ENCODE data around the gene VDR. TPM values are rescaled to one million over a fixed set of nuclear protein-coding genes. Genes with fewer than 3 reads are reported as not detected.

Gene VDR
- total RNA-seq, 4 donors from 2014 or later = 62.3 to 191 (median 117) TPM

DNA sequence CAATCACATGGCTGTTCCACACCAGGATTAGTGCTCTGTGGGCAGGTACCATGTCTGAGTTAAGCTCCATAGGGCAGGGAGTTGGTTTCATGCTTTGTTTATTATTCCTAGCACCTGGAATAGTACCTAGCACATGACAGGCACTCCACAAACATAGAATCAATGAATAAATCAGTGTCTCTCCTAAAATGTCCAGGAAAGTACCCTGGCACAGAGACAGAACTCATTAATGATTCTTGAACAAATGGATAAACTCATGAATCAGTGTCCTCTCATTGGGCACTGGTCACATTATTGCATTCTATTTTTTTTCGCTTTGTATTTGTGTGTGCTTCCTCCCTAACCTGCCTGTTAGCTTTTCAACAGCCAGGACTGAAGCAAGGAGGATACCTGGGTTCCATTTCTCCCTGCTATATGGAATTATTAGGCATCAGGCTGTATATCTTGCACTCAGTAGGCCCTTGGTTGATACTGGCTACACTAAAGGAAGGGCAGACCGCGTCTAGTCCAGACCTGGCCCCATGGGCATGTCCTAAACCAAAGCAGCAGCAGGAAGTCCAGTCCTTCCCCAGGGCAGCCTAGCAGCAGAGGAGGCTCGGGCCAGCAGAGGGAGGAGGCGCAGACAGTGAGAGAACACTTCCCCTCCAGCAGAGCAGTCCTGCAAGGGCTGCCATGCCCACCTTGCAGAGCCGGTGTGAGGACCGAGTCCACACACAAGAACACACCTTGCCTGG, 103.5 kb downstream of the VDR start:
- peaks cover 0 to 8% (median 0%) of the 10 kb centered on the region in 4 donors for H3K36me3 ChIP-seq
- peaks cover 55 to 73% (median 69%) of the 10 kb centered on the region in 4 donors for H3K4me1 ChIP-seq
- no peak overlapping the region for H3K4me3 ChIP-seq
- peak overlapping the region; percentile 53 to 97 (median 82) for H3K27ac ChIP-seq
- intact Hi-C loops (cut with DNase I; ENCODE audit: low total_unique reads) (no loop called here), in situ Hi-C loops (cut with MboI; ENCODE audit: low pct_ligation_motif_present in 1 of 4, low pct_unique_long_range_greater_than_20kb in 1 of 4, low sequenced_read_pairs in 3 of 4) (no loop called here)
- TF ChIP-seq POLR2A (IDR thresholded peaks at IDR 0.05) = no peak
- TF ChIP-seq EP300 (IDR thresholded peaks at IDR 0.05; ENCODE audit: low read depth) = no peak
- TF ChIP-seq, protein P1, sequence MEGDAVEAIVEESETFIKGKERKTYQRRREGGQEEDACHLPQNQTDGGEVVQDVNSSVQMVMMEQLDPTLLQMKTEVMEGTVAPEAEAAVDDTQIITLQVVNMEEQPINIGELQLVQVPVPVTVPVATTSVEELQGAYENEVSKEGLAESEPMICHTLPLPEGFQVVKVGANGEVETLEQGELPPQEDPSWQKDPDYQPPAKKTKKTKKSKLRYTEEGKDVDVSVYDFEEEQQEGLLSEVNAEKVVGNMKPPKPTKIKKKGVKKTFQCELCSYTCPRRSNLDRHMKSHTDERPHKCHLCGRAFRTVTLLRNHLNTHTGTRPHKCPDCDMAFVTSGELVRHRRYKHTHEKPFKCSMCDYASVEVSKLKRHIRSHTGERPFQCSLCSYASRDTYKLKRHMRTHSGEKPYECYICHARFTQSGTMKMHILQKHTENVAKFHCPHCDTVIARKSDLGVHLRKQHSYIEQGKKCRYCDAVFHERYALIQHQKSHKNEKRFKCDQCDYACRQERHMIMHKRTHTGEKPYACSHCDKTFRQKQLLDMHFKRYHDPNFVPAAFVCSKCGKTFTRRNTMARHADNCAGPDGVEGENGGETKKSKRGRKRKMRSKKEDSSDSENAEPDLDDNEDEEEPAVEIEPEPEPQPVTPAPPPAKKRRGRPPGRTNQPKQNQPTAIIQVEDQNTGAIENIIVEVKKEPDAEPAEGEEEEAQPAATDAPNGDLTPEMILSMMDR (IDR thresholded peaks at IDR 0.05) = no peak
- TF ChIP-seq POLR2AphosphoS5 (IDR thresholded peaks at IDR 0.05) = no peak
- WGBS, 2 donors (ENCODE audit: low coverage in 1 of 2) = 79% methylated on average over 7 of the region's 7 CpGs; no CpG with 5 or more reads in 1 of the 2 donors
- no peak for DNase-seq
- no peaks in the 10 kb centered on the region for H3K9me3 ChIP-seq
- no peaks in the 10 kb centered on the region for H3K27me3 ChIP-seq

DNA sequence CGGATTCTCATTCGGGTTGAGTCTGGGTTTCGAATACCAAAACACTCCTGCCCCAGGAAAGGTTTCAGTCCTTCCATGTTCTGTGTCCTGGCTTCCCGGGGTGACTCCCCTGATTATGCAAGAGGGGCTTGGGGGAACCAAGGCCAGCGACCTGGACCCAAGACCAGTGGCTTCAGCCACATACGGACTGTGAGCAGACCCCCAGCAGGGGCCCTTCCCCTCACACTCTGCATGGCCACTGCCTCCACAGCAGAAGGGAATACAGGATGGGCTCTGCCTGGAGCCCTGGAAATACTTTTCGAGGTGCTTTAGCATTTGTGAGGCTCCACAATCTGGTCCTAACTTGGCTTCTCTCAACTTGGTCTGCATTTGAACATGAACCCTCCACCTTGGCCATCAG, 104.2 kb downstream of the VDR start:
- H3K27me3 ChIP-seq = no peaks in the 10 kb centered on the region
- peak overlapping the region; percentile 8 to 97 (median 44) for H3K27ac ChIP-seq
- no peak for TF ChIP-seq POLR2AphosphoS5 (IDR thresholded peaks at IDR 0.05)
- TF ChIP-seq POLR2A (IDR thresholded peaks at IDR 0.05) = no peak
- TF ChIP-seq EP300 (IDR thresholded peaks at IDR 0.05; ENCODE audit: low read depth) = no peak
- TF ChIP-seq, protein P1 (IDR thresholded peaks at IDR 0.05) = no peak
- no peak for DNase-seq
- in situ Hi-C loops (cut with MboI; ENCODE audit: low pct_ligation_motif_present in 1 of 4, low pct_unique_long_range_greater_than_20kb in 1 of 4, low sequenced_read_pairs in 3 of 4) (no loop called here), intact Hi-C loops (cut with DNase I; ENCODE audit: low total_unique reads) (no loop called here)
- no peaks in the 10 kb centered on the region for H3K9me3 ChIP-seq
- H3K36me3 ChIP-seq = peaks cover 0 to 13% (median 3%) of the 10 kb centered on the region in 4 donors
- H3K4me1 ChIP-seq = peaks cover 54 to 65% (median 61%) of the 10 kb centered on the region in 4 donors
- H3K4me3 ChIP-seq = no peak overlapping the region
- WGBS, 2 donors (ENCODE audit: low coverage in 1 of 2) = 97% methylated on average over 7 of the region's 7 CpGs; no CpG with 5 or more reads in 1 of the 2 donors

DNA sequence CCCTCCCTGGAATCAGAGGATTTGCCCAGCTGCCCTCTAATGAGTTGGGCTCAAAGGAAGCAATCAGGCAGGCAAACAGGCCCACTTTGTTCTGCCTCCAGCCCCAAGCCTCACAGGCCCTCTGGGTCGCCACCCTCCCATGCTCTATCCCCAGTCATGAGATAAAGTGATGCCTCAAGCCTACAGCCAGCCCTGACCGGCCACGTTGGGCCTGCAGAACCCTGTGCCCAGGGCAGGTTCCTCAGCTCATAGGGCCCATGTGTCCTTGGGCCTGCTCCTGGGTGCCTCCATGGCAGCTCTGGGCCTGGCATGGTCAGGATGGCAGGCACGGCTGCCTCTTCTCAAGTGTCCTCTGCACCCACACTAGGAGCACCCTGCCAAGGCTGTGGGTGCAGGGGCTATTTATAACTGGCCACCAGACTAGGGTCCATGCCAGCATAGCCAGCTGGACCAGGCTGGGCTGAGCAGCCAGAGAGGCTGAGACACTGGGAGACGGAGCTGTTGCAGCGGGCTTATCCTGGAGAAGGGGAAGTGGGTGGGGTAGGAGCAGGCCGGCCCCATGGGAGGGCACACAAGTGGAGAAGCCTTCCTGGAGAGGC, 105.3 kb downstream of the VDR start:
- Histone ChIP-seq H3K27ac (peak overlapping the region; percentile 17 to 72 (median 42)), H3K36me3 (peaks cover 0 to 17% (median 6%) of the 10 kb centered on the region in 4 donors), H3K27me3 (no peaks in the 10 kb centered on the region), H3K4me1 (peaks cover 46 to 54% (median 51%) of the 10 kb centered on the region in 4 donors), H3K4me3 (no peak overlapping the region), H3K9me3 (no peaks in the 10 kb centered on the region)
- no peak for TF ChIP-seq POLR2A (IDR thresholded peaks at IDR 0.05)
- TF ChIP-seq POLR2AphosphoS5 (IDR thresholded peaks at IDR 0.05) = peak in 1 of 3 donors; percentile 21
- no peak for TF ChIP-seq EP300 (IDR thresholded peaks at IDR 0.05; ENCODE audit: low read depth)
- TF ChIP-seq, protein P1 (IDR thresholded peaks at IDR 0.05) = no peak
- DNase-seq = no peak
- WGBS, 2 donors (ENCODE audit: low coverage in 1 of 2) = 78% methylated on average over 7 of the region's 7 CpGs; no CpG with 5 or more reads in 1 of the 2 donors
- in situ Hi-C loops (cut with MboI; ENCODE audit: low pct_ligation_motif_present in 1 of 4, low pct_unique_long_range_greater_than_20kb in 1 of 4, low sequenced_read_pairs in 3 of 4) = no loop called here
- intact Hi-C loops (cut with DNase I; ENCODE audit: low total_unique reads) = no loop called here

DNA sequence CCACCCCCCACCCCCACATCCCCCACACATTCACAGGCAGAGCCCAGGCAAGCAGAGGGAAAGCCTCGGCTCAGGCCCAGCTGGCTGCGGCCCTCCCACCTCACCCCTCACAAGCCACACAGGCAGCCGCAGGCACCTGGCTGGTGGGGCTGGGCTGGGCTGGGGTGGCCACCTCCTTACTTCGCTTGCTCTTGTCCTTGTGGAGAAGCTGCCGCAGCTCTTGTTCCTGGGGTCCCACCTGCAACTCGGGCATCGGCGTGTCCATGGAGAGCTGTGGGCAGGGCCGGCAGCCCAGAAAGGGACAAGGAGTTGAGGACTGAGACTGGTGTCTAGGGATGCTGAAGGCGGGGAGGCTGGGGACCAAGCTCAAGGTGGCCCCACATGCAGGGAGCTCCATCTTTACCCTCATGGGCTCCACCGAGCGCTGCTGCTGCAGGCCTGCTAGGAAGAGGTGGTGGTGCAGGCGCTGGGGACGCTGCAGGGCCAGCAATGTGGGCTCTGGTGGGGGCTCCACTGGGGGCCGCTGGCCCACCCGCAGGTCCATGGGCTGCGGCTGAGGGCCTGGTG, 106.3 kb downstream of the VDR start:
- WGBS, 2 donors (ENCODE audit: low coverage in 1 of 2) = 86 to 92% methylated on average over 4 to 15 of the region's 17 CpGs
- H3K27ac ChIP-seq = peak overlapping the region in 1 of 4 donors; percentile 45
- H3K27me3 ChIP-seq = no peaks in the 10 kb centered on the region
- intact Hi-C loops (cut with DNase I; ENCODE audit: low total_unique reads) = no loop called here
- H3K4me1 ChIP-seq = peaks cover 39 to 44% (median 41%) of the 10 kb centered on the region in 4 donors
- in situ Hi-C loops (cut with MboI; ENCODE audit: low pct_ligation_motif_present in 1 of 4, low pct_unique_long_range_greater_than_20kb in 1 of 4, low sequenced_read_pairs in 3 of 4) = no loop called here
- H3K36me3 ChIP-seq = peaks cover 0 to 21% (median 6%) of the 10 kb centered on the region in 4 donors
- no peak overlapping the region for H3K4me3 ChIP-seq
- no peaks in the 10 kb centered on the region for H3K9me3 ChIP-seq
- TF ChIP-seq POLR2A (IDR thresholded peaks at IDR 0.05) (no peak), POLR2AphosphoS5 (IDR thresholded peaks at IDR 0.05) (no peak), EP300 (IDR thresholded peaks at IDR 0.05; ENCODE audit: low read depth) (no peak)
- TF ChIP-seq, protein P1 (IDR thresholded peaks at IDR 0.05) = no peak
- DNase-seq = no peak

Data from transverse colon (tissue), 4 donors.